ENCODE data around the gene RNF4. TPM values are rescaled to one million over a fixed set of nuclear protein-coding genes. Genes with fewer than 3 reads are reported as not detected.
"Not testable (repeated sequence)": the region's sequence is repeated elsewhere in the genome, so short reads cannot be mapped to it uniquely, and the experiment has no call there.

Gene RNF4
- polyA plus RNA-seq, 3 donors, result 28.8 to 41.3 (median 37.0) TPM

DNA sequence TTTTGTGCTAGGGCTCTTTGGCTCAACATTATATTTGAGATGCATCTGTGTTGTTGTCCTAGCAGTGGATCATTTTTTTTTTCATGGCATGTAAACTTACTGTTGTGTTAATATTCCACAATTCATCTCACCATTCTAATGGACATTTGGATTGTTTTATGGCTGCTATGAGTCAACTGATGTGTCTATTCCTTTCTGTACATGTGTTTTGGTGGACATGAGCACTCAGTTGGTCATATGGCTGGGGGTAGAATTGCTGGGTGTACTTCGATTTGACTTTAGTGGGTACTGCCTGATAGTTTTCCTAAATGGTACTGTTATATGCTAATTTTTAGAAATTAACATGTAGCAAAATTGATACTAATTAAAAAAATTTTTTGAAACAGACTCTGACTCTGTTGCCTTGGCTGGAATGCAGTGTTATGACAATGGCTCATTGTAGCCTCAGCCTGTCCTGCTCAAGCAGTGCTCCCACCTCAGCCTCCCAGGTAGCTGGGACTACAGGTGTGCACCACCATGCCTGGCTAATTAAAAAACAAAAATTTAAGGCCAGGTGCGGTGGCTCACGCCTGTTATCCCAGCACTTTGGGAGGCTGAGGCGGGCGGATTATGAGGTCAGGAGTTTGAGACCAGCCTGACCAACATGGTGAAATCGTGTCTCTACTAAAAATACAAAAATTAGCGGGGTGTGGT lies 76.6 kb downstream of the RNF4 start:
- no peak overlapping the region for H3K27ac ChIP-seq (ENCODE audit: low read depth in 1 of 2, low read length in 2 of 2)

GRCh38 chr4:2546286-2546823 lies 77.4 kb downstream of the RNF4 start:
- Mint-ChIP-seq H3K27ac (no peak overlapping the region), H3K4me1 (peaks cover 10% of the 10 kb centered on the region)
- no peaks in the 10 kb centered on the region for H3K36me3 ChIP-seq (replicated peaks in 1 of 2; ENCODE audit: control insufficient read depth in 1 of 2, insufficient read depth in 2 of 2, low read length in 2 of 2)

More for the DNA sequence above, 76.6 kb downstream of the RNF4 start:
- no peak overlapping the region for H3K9ac ChIP-seq (ENCODE audit: insufficient read depth, low read length, poor library complexity, severe bottlenecking)
- WGBS (ENCODE audit: insufficient coverage), result 97% methylated on average over 6 of the region's 7 CpGs
- H3K4me1 ChIP-seq (ENCODE audit: control insufficient read depth in 1 of 2, insufficient read depth in 2 of 2, low read length in 2 of 2), result no peaks in the 10 kb centered on the region
- H3K4me3 ChIP-seq (replicated peaks in 1 of 3; ENCODE audit: low read depth in 2 of 3, low read length in 3 of 3), result no peak overlapping the region
- peaks cover 100% of the 10 kb centered on the region for H4K20me1 ChIP-seq (ENCODE audit: insufficient read depth, low read length)
- H3K9me3 ChIP-seq (replicated peaks in 1 of 2; ENCODE audit: control insufficient read depth in 1 of 2, insufficient read depth in 1 of 2, low read length in 2 of 2), result no peaks in the 10 kb centered on the region
- peaks cover 9% of the 10 kb centered on the region for H3K4me1 Mint-ChIP-seq
- no peak overlapping the region for H3K27ac Mint-ChIP-seq
- H3K4me2 ChIP-seq (replicated peaks; ENCODE audit: extremely low read depth, low read length, poor library complexity, severe bottlenecking), result no peak overlapping the region
- DNase-seq, result no peak
- H3K9me3 Mint-ChIP-seq, result no peaks in the 10 kb centered on the region
- H2AFZ ChIP-seq (ENCODE audit: insufficient read depth, low read depth, low read length, poor library complexity, severe bottlenecking), result no peak overlapping the region
- H3K27me3 Mint-ChIP-seq (ENCODE audit: low read depth in 3 of 3), result peaks cover 0 to 2% (median 0%) of the 10 kb centered on the region in 3 donors
- peaks cover 100% of the 10 kb centered on the region for H3K79me2 ChIP-seq (ENCODE audit: insufficient read depth, low read length)
- no peaks in the 10 kb centered on the region for H3K27me3 ChIP-seq (ENCODE audit: control insufficient read depth in 2 of 2, insufficient read depth in 2 of 2, low read length in 2 of 2)
- intact Hi-C loops (cut with micrococcal nuclease), result no loop called here
- no peak overlapping the region for H3K4me3 Mint-ChIP-seq
- H3K36me3 Mint-ChIP-seq, result peaks cover 3 to 11% of the 10 kb centered on the region in 2 donors
- no peak for TF ChIP-seq CTCF (IDR thresholded peaks at IDR 0.05)
- no peaks in the 10 kb centered on the region for H3K36me3 ChIP-seq (replicated peaks in 1 of 2; ENCODE audit: control insufficient read depth in 1 of 2, insufficient read depth in 2 of 2, low read length in 2 of 2)

DNA sequence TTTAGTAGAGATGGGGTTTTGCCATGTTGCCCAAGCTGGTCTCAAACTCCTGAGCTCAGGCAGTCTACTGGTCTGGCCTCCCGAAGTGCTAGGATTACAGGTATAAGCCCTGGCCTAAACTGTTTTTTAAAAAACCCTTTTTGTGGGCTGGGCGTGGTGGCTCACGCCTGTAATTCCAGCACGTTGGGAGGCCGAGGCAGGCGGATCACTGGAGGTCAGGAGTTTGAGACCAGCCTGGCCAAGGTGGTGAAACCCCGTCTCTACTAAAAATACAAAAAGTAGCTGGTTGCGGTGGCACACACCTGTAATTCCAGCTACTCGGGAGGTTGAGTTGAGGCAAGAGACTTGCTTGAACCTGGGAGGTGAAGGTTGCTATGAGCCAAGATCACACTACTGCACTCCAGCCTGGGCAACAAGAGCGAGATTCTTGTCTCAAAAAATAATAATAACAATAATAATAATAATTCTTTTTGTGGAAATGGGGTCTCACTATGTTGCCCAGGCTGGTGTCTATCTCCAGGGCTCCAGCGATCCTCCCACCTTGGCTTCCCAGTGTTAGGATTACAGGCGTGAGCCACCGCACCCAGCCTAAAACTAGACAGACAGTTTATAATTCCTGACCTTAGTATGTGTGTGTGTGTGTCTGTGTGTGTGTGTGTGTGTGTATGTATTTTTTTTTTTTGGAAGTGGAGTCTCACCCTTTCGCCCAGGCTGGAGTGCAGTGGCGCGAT lies 78.2 kb downstream of the RNF4 start:
- H3K9ac ChIP-seq (ENCODE audit: insufficient read depth, low read length, poor library complexity, severe bottlenecking); H3K36me3 ChIP-seq (replicated peaks in 1 of 2; ENCODE audit: control insufficient read depth in 1 of 2, insufficient read depth in 2 of 2, low read length in 2 of 2); H3K27ac ChIP-seq (ENCODE audit: low read depth in 1 of 2, low read length in 2 of 2); H3K27me3 ChIP-seq (ENCODE audit: control insufficient read depth in 2 of 2, insufficient read depth in 2 of 2, low read length in 2 of 2); DNase-seq; H3K27me3 Mint-ChIP-seq (ENCODE audit: low read depth in 3 of 3); H2AFZ ChIP-seq (ENCODE audit: insufficient read depth, low read depth, low read length, poor library complexity, severe bottlenecking); H3K4me3 ChIP-seq (replicated peaks in 1 of 3; ENCODE audit: low read depth in 2 of 3, low read length in 3 of 3); H3K9me3 Mint-ChIP-seq; H3K4me2 ChIP-seq (replicated peaks; ENCODE audit: extremely low read depth, low read length, poor library complexity, severe bottlenecking); H3K36me3 Mint-ChIP-seq; intact Hi-C loops (cut with micrococcal nuclease); H3K9me3 ChIP-seq (replicated peaks in 1 of 2; ENCODE audit: control insufficient read depth in 1 of 2, insufficient read depth in 1 of 2, low read length in 2 of 2); H3K4me1 ChIP-seq (ENCODE audit: control insufficient read depth in 1 of 2, insufficient read depth in 2 of 2, low read length in 2 of 2); H3K4me3 Mint-ChIP-seq: not testable (repeated sequence)
- peak overlapping the region in 1 of 7 donors; percentile 19 for H3K27ac Mint-ChIP-seq
- H4K20me1 ChIP-seq (ENCODE audit: insufficient read depth, low read length), result peaks cover 99% of the 10 kb centered on the region
- peaks cover 11% of the 10 kb centered on the region for H3K4me1 Mint-ChIP-seq
- 97% methylated on average over 9 of the region's 16 CpGs for whole genome bisulfite sequencing (ENCODE audit: insufficient coverage)
- peaks cover 99% of the 10 kb centered on the region for H3K79me2 ChIP-seq (ENCODE audit: insufficient read depth, low read length)

More at GRCh38 chr4:2546286-2546823, 77.4 kb downstream of the RNF4 start:
- no peak for DNase-seq
- no peak overlapping the region for H2AFZ ChIP-seq (ENCODE audit: insufficient read depth, low read depth, low read length, poor library complexity, severe bottlenecking)
- H4K20me1 ChIP-seq (ENCODE audit: insufficient read depth, low read length), result peaks cover 99% of the 10 kb centered on the region
- no peak overlapping the region for H3K9ac ChIP-seq (ENCODE audit: insufficient read depth, low read length, poor library complexity, severe bottlenecking)
- no peaks in the 10 kb centered on the region for H3K4me1 ChIP-seq (ENCODE audit: control insufficient read depth in 1 of 2, insufficient read depth in 2 of 2, low read length in 2 of 2)
- TF ChIP-seq CTCF (IDR thresholded peaks at IDR 0.05), result no peak
- no peak overlapping the region for H3K4me3 ChIP-seq (replicated peaks in 1 of 3; ENCODE audit: low read depth in 2 of 3, low read length in 3 of 3)
- Mint-ChIP-seq H3K36me3 (peaks cover 3 to 11% of the 10 kb centered on the region in 2 donors), H3K27me3 (ENCODE audit: low read depth in 3 of 3) (peaks cover 0 to 2% (median 0%) of the 10 kb centered on the region in 3 donors), H3K4me3 (no peak overlapping the region), H3K9me3 (peaks cover 0 to 3% (median 0%) of the 10 kb centered on the region in 7 donors)
- H3K27me3 ChIP-seq (ENCODE audit: control insufficient read depth in 2 of 2, insufficient read depth in 2 of 2, low read length in 2 of 2), result no peaks in the 10 kb centered on the region
- H3K9me3 ChIP-seq (replicated peaks in 1 of 2; ENCODE audit: control insufficient read depth in 1 of 2, insufficient read depth in 1 of 2, low read length in 2 of 2), result no peaks in the 10 kb centered on the region
- H3K79me2 ChIP-seq (ENCODE audit: insufficient read depth, low read length), result peaks cover 99% of the 10 kb centered on the region
- intact Hi-C loops (cut with micrococcal nuclease), result no loop called here
- H3K4me2 ChIP-seq (replicated peaks; ENCODE audit: extremely low read depth, low read length, poor library complexity, severe bottlenecking), result no peak overlapping the region
- H3K27ac ChIP-seq (ENCODE audit: low read depth in 1 of 2, low read length in 2 of 2), result no peak overlapping the region

Measured in CD14-positive monocyte (primary cell).